ENCODE measurements around the gene DOCK9.
"Not testable (repeated sequence)": the region's sequence is repeated elsewhere in the genome, so short reads cannot be mapped to it uniquely, and the experiment has no call there.

The DOCK9 gene

GRCh38 chr13:98824376-98825160 is 153.3 kb downstream of the DOCK9 start:
- peak in 1 of 2 donors; percentile 1 for DNase-seq (ENCODE audit: low read depth in 2 of 2)

- no peak for DNase-seq (ENCODE audit: low read depth in 2 of 2)
Observed at GRCh38 chr13:98823442-98823841, 154.4 kb downstream of the DOCK9 start.

GRCh38 chr13:98822225-98822606 is 155.6 kb downstream of the DOCK9 start:
- DNase-seq (ENCODE audit: low read depth in 2 of 2): no peak

GRCh38 chr13:98821372-98822224 is 156.3 kb downstream of the DOCK9 start:
- DNase-seq (ENCODE audit: low read depth in 2 of 2): no peak

- DNase-seq (ENCODE audit: low read depth in 2 of 2): no peak
Observed at GRCh38 chr13:98820744-98821371, 157.0 kb downstream of the DOCK9 start.

- DNase-seq (ENCODE audit: low read depth in 2 of 2): no peak
Observed at GRCh38 chr13:98820300-98820699, 157.6 kb downstream of the DOCK9 start.

GRCh38 chr13:98819382-98820010 is 158.4 kb downstream of the DOCK9 start:
- DNase-seq (ENCODE audit: low read depth in 2 of 2): no peak

- no peak for DNase-seq (ENCODE audit: low read depth in 2 of 2)
Observed at GRCh38 chr13:98816406-98816805, 161.5 kb downstream of the DOCK9 start.

- DNase-seq (ENCODE audit: low read depth in 2 of 2): no peak
Observed at GRCh38 chr13:98813993-98814392, 163.9 kb downstream of the DOCK9 start.

GRCh38 chr13:98812186-98812790 is 165.6 kb downstream of the DOCK9 start:
- DNase-seq (ENCODE audit: low read depth in 2 of 2): not testable (repeated sequence)

- DNase-seq (ENCODE audit: low read depth in 2 of 2): no peak
Observed at GRCh38 chr13:98810746-98811145, 167.1 kb downstream of the DOCK9 start.

GRCh38 chr13:98809345-98809777 is 168.5 kb downstream of the DOCK9 start:
- DNase-seq (ENCODE audit: low read depth in 2 of 2): no peak

GRCh38 chr13:98807774-98808173 is 170.1 kb downstream of the DOCK9 start:
- DNase-seq (ENCODE audit: low read depth in 2 of 2): no peak

GRCh38 chr13:98804336-98804855 is 173.5 kb downstream of the DOCK9 start:
- no peak for DNase-seq (ENCODE audit: low read depth in 2 of 2)

- no peak for DNase-seq (ENCODE audit: low read depth in 2 of 2)
Observed at GRCh38 chr13:98803921-98804320, 173.9 kb downstream of the DOCK9 start.

- no peak for DNase-seq (ENCODE audit: low read depth in 2 of 2)
Observed at GRCh38 chr13:98803111-98803561, 174.7 kb downstream of the DOCK9 start.

- DNase-seq (ENCODE audit: low read depth in 2 of 2): no peak
Observed at GRCh38 chr13:98802559-98802958, 175.3 kb downstream of the DOCK9 start.

- DNase-seq (ENCODE audit: low read depth in 2 of 2): no peak
Observed at GRCh38 chr13:98801626-98802418, 176.0 kb downstream of the DOCK9 start.

- no peak for DNase-seq (ENCODE audit: low read depth in 2 of 2)
Observed at GRCh38 chr13:98800078-98800477, 177.8 kb downstream of the DOCK9 start.

Data from stimulated activated CD8-positive, alpha-beta memory T cell treated with anti-CD3 and anti-CD28 coated beads, Interleukin-15, amount 100 ng/mL, for 48 hours (primary cell).